GM19328 (cell line): ENCODE data around the gene HMGCS2.

Experiments used
- ATAC-seq: cut with Tn5 transposase; IDR thresholded peaks from one replicate; pipeline ENCODE4 v1.9.1; 2021; ENCODE audit warnings: mild to moderate bottlenecking, moderate library complexity; ENCODE audit not compliant: unreplicated experiment

HMGCS2 gene

DNA sequence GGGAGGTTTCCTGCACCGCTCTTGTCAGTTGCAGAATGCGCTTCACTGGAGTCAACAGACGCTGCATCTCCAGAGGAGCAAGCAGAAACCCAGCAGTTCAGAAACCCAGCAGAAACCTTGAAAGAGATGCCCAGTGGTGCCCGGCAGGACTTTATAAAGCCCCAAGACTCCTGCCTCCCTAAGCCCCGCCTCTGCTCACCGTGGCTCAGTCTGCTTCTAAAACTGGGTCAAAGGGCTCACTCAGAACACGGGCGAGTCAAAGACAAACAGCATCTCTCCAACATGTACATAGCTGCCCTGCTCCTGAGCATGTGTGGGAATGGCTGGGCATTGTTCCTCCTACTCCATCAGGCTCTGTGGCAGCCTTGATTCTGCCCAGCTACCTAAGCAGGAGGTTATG is at the start of gene HMGCS2:
TSS of gene HMGCS2 (minus strand) at position 128 of the 400 bp plus-strand sequence. CDS start at position 67, 61 bp downstream.
- no peak for ATAC-seq

DNA sequence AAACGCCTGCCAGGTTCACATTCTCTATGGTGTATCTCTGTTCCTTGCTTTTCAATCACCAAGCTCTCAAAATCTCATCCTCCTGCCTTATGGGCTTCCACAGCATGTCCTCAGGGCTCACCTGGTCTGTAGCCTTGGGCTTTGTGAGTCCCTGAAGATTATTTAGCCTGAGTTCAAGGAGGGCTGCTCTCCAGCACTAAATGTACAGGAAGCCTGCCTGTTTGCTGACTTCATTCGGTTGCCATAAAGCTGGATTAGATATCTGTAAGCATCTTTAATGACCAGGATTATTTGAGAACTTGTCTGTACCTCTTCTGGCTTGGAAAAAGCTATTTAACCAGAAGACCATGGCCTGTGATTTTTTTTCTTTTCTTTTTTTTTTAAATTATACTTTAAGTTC is 49.5 kb upstream of the HMGCS2 start:
- ATAC-seq, result no peak

DNA sequence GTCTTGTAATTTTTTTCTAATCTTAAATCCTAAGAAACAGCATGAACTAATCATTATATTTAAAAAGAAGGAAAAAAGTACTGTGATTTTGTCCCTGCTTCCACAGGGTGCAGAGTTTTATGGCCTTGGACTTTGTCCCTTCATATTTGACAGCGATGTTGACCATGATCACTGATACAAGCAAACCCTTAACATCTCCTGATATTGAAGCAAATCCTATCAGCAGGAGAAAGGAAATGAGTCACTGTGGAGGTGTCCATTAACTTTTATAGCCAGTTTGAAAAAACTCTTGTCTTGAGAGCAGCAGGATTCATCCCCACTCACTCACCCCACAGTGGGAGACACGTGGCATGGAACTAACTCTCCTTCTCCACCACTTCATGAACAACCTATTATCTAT is 47.7 kb upstream of the HMGCS2 start:
- no peak for ATAC-seq

DNA sequence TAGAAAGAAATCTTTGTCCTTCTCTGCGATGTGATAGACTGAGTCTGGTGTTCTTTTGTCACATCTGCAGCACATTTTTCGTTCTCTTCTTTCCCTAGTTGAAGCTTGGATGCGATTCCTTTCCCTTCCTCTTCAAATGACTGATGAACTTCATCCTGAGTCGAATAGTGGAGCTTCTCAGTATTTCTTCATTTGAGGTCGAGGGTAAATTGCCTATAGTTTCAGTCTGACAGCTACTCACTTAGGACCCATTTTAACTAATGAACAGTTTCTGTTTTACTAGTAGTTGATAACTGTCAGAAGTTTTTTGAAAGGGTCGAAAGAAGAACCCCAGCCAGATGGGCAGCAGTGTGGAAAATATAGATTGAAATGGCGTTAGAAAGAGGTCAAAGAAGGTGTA is 47.2 kb upstream of the HMGCS2 start:
- ATAC-seq, result no peak

DNA sequence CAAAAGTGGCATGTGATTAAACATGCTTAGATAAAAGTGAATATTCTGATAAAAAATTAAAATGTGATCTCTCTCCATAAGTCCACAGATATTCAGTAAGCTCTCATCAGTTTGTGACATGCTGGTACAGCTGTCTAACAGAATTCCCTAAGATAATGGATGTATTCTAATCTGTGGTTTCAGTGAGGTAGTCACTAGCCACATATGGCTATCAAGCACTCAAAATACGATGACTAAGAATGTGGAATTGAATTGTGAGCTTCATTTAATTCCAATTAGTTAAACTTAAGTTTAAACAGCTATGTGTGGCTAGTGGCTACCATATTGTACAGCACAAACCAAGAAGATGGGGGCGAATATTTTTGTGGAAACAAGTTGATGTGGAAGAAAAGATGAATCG is 46.7 kb upstream of the HMGCS2 start:
- no peak for ATAC-seq

DNA sequence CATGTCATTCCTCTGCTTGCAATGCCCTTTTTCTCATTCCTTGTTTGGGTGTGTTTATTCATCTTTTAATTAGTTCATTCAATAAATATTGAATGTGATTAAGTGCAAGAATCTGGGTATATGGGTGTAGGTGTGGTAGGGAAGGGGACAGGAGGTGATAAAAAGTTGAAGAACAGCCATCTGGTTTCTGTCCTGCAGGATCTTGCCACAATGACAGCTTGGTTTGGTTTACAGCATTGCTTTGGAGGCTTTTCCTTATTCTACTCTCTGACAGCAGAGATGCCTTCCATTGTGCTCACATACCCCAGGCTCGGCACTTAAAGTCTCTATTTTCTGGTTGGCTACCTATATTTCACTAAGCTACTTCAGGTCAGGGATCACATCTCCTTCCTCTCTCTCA is 45.6 kb upstream of the HMGCS2 start:
- ATAC-seq, result no peak

DNA sequence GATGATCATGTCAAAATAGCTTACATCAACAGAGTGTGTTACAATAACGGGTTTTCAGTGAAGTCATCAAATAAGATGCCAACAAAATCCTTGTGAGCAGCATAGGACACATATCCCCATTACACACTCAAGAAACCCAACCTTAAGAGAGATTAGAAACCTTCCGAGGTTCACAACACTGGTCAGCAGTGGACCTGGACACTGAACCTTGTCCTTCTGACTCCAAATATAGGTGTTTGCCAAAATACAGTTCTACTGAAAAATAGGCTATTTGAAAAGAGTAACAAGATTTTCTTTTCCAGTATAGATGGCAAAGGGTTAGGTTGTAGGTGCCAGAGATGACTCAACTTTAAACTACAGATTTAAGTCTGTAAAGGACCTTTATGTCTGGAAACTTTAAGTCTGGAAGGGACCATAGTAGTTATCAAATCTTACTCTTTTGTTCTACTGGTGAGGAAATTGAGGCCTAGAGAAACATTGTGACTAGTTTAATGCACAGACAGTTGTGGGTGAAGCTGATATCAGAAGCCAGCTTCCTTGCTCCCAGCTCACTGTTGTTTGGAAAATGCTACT is 43.4 kb upstream of the HMGCS2 start:
- no peak for ATAC-seq

DNA sequence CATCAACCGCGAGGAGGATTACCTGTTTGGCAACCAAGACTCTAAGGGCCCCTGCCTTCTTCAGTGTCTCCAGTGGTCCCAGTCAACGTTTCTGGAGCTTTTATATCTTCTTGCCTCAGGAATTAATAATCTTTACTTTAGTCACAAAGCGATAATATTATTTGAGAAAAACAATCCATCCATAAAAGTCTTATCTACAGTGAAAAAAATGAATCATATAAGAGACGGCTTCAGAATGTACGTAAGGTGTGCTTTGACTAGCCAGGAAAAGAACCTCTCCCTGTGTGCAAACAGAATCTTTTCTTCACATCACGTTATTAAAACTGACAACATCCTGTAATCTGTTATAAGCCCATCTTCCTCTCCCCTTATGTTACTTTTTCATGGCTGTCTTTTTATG is 42.7 kb upstream of the HMGCS2 start, which contains the start of gene REG4:
TSS of gene REG4 (minus strand) at position 74 of the 400 bp plus-strand sequence. CDS start 2,691 bp downstream, outside the sequence.
- no peak for ATAC-seq

DNA sequence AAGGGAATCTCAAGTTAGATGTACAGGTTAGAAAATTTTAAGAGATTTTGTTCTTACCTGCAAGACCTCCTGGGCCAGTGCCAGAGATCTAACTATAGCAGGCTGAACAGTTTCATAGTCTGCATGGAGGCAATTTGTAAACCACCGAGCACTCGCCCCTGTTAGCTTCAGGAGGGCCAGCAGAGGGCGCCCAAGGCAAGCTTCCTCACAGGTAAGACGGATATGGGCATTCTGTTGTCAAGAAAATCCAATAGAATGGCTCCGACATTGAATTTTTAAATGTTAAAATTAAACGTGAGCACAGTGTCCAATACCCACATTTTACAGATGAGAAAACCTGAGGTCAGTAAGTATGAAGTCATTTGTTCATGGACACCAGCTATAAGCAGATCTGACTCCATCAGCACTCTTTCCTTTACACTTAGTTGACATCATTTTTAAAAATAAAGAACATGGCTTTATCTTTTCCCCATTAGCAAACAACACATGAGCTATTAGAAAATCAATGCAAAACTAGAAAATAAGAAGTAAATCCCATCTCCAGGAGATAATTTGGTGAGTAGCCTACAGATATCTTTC is 40.4 kb upstream of the HMGCS2 start:
- ATAC-seq, result peak; percentile 81

DNA sequence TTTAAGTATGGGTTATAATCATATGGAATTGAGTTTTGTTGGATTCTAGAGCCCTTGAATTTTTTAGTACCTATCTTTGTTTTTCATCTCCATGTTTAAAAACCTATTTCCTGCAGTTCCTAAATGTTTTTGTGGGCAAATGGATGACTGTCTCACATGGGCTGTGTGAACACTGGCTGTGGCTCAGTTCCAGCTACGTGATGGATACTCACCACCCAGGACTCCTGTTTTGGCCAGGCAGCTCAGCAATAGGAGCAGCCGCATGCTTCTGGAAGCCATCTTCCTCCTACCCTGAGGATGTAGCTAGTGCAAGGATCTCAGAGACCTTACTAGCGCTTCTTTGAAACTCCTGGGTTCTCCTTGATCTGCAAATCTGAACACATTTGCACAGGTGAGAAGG is 39.8 kb upstream of the HMGCS2 start:
- no peak for ATAC-seq

DNA sequence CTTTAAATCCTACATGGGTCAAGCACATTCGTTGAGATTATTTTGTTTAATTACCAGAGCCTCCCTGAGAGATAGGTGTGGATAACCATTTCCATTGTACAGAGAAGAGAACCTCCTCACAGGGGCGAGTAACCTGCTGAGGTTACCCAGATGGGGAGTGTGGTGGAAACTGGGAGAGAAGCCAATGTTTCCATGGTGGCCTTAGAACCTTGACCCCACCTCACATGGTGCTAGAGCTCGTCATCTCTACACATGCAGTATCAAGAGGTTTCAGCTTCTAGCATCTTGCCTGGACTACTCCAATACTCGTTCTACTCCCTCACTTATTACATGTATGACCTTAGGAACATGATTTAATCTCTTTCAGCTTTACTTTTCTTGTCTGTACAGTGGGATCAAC is 37.8 kb upstream of the HMGCS2 start:
- no peak for ATAC-seq

DNA sequence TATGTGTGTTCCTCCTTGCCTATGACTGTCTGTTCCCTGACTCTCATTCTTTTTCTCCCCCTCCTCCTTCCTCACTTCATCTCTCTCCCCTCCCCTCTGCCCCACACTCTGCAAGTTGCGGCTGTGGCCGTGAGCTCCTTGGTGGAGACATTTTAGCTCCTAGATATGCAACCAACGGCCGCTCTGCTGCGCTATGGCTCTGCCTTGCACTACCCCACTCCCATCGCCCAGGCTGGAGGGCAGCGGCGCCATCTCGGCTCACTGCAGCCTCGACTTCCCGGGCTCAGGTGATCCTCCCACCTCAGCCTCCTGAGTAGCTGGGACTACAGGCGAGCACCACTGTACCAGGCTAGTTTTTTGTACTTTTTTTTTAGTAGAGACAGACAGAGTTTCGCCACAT is 37.0 kb upstream of the HMGCS2 start:
- ATAC-seq, result no peak

DNA sequence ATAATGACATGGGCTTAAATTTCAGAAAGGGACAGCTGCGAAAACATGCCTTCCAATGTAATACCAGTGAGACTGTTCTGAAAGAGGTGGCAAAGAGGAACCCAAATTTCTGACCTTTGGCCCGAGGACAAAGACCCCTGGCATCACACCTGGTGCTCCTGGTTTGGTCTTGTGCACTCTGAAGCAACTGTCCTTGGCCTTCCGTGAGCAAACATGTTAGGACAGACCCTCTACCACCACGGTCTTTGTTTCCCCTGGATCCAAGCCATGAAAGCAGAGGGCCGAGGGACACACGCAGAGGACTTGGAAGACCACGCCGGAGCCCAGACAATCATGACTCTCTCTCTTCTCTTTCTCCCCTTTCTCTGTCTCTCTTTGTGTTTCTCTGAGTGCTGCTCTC is 36.5 kb upstream of the HMGCS2 start:
- ATAC-seq, result no peak

DNA sequence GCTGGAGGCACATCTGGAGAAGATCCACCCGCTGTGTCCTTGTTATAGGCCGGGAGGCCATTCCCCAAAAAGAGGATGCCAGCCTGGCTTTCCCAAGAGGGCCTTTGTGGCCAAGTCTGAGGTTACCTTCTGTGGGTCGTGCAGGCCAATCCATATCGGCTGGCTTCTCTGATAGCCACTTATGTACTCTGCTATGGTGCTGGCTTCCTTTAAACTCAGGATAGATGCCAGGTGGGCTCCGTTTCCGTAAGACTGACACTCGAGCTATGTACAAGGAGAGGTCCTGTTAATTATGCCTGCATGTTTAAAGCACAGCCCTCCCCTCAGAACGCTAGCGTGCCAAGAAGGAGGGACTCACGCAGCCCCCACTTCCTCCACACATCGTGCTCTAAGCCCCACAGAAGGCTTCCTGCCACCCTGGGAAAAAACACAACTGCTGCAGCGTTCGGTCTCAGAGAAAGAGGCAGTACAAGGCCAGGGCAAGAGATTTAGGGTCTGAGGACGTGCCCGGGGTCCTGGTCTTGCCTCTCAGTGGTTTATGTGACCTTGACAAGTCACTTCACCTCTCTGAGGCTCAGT is 31.0 kb upstream of the HMGCS2 start:
- no peak for ATAC-seq

DNA sequence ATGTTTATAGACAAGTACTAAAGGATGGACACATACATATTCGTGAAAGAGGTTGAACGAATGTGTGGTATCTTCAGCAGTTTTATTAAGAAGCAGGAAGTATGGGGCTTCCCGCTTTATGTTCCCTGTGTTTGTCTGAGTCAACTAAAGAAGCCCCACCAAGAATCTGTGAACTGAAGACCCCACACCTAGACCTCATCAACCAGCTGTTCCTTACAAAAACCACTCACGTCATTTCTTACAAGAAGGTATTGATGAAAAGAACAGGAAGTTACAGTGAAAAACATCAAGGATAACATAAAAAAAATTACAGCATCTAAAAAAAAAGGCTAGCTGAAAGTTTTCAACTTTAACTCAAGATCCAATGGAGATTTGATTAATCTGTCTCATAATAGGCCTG is 30.3 kb upstream of the HMGCS2 start:
- ATAC-seq, result no peak

DNA sequence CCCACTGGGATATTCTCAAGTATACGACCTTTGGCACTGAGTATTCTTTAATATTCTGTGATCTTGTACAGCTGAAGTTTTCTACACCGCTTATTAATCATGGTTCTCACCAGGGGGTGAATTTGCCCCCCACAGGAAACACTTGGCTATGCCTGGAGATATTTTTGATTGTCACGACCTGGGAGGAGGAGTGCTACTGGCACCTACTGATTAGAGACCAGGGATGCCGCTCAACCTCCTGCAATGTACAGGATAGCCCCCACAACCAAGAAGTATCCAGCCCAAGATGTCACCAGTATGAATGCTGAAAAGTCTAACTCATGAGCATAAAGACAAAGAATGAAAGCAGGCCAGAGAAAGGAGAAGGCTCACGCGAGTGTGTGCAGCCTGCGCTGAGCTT is 28.9 kb upstream of the HMGCS2 start:
- ATAC-seq, result no peak

DNA sequence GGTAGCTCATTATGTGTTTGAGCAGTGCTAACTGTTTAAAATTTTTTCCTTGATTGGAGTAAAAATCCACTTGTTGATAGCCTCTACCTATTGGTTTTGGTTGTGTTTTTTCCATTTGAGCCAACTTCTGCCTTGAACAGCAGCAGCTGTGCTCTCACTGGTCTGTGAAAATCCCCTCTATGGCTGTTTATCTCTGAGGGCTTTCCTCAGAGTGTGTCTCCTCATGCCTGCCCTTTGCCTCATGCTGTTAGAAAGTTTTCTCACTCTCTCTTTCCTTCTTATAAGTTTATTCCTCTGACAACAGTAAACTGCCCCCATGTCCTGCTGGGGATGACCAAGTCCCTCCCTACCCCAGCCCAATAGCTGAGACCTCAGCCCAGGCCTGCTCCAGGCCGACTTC is 28.5 kb upstream of the HMGCS2 start:
- ATAC-seq, result no peak

DNA sequence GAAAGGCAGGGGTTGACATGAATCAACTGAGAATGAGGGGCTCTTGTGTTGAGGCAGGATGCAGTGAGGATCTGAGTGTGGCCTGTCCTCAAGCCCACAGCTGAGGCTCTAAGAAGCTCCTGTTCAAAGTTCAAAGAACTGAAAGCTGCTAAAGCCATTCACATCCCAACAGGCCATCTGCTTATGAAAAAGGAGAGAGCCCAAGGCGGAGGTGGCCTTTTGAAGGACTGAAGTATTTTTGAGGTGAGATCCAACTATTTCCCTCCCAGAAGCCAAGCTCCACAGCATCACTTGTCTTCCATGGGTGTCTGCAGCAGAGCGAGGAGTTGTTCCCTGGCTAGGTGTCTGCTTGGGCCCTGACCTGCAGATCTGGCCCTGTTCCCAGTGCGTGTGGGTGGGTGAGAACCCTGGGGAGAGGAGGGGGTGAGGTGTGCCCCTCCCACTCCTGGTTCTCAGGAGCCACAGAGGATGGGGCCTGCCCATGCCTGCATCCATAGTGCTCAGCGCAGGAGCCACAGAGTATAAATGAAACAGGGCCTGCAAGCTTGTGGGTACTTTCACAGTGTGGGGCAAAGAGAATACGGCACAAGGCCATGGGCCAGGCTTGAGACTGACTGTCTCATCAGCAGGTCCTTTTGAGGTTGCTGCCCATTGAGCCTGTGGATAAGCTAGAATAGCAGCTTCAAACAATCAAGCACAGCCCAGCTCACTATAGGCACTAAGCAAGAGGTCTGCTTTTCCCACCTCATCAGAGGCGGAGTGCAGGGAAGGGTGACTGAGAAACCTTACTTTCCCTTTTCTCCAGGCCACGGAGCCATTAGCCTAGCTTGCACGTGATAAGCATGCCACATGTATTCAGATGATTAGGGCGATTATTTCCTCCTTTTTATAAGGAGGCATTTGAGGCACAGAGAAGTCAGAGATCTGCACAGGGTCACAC is 26.8 kb upstream of the HMGCS2 start:
- no peak for ATAC-seq

DNA sequence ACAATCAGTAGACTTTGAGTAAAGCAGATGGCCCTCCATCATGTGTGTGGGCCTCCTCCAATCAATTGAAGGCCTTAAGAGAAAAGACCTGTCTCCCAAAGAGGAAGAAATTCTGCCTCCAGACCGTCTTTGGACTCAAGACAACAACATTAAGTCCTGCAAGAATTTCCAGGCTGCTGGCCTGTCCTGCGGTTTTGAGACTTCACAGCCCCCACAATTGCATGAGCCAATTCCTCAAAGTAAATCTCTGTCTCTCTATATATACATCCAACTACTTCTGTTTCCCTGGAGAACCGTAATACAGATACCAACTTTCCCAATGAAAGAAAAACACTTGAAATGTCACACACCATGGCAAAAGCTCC is 26.2 kb upstream of the HMGCS2 start:
- ATAC-seq, result no peak

DNA sequence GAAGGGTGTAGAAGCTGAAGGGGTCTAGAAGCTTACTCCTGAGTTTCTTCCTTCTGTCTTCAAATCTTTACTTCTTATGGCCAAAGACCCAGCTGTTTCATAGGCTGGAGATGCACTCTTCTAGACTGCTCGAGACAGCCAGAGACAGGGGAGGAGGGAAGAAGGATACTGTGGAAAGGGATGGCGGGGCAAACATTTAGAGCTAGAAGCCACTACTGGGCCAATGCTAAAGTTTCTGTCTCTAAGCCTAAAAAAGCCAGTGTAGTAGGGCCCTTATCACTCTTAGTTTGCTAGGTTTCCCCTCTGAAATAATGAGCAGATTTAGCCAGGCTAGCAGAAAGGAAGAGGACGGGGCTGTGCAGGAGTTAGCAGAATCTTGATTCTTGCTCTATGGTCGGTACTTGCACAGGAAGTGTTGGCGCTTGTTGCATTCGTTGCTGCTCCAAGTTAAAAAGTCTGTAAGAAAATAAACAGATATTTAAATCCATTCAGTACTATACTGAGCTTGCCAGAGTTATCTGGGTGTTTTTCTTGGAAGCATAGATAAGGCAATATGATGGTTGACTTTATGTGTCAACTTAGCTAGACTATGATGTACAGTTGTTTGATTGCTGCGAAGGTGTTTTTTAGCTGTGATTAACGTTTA is 25.6 kb upstream of the HMGCS2 start:
- ATAC-seq, result no peak

DNA sequence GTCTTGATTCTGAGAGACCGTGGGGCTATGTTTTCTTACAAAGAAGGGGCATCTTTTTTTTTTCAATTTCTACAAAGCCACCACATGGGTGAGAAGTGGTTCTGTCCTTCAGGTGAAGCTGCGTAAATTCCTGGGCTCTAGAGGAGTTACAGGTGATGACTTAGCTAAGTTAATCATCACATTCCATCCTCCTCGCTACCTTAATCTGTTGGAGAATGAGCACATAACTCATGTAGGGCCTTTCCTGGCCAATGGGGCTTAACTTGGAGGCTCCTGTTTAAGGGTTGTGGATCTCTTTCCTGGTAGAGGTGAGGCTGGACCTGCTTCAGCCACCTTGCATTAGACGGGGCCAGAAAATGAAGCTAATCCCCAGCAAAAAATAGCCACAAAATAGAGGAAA is 22.7 kb upstream of the HMGCS2 start:
- no peak for ATAC-seq
